Caki2 (cell line): Measurements from ENCODE around the gene LPCAT1. TPM values are rescaled to one million over a fixed set of nuclear protein-coding genes. Genes with fewer than 3 reads are reported as not detected.

Experiments used
- DNase-seq: peaks from one replicate; pipeline ENCODE4 v3.0.0-alpha.2; 2015; ENCODE audit warnings: low read depth
- in situ Hi-C: cut with HindIII; loops from 2 replicates; pipeline ENCODE4 v1.10.0; 2016; ENCODE audit warnings: low sequenced_read_pairs, low pct_unique_long_range_greater_than_20kb, mixed read lengths
- total RNA-seq: library from RNA; depleted of rRNA; stranded (reverse); fragments of >200 nt; shearing (Covaris generic); gene quantifications from 2 replicates; pipeline ENCODE4 v1.2.3, GENCODE V29; 2014; ENCODE audit warnings: low replicate concordance

The LPCAT1 gene
- total RNA-seq, 1 experiment from 2014 or later: 68.0 TPM

DNA sequence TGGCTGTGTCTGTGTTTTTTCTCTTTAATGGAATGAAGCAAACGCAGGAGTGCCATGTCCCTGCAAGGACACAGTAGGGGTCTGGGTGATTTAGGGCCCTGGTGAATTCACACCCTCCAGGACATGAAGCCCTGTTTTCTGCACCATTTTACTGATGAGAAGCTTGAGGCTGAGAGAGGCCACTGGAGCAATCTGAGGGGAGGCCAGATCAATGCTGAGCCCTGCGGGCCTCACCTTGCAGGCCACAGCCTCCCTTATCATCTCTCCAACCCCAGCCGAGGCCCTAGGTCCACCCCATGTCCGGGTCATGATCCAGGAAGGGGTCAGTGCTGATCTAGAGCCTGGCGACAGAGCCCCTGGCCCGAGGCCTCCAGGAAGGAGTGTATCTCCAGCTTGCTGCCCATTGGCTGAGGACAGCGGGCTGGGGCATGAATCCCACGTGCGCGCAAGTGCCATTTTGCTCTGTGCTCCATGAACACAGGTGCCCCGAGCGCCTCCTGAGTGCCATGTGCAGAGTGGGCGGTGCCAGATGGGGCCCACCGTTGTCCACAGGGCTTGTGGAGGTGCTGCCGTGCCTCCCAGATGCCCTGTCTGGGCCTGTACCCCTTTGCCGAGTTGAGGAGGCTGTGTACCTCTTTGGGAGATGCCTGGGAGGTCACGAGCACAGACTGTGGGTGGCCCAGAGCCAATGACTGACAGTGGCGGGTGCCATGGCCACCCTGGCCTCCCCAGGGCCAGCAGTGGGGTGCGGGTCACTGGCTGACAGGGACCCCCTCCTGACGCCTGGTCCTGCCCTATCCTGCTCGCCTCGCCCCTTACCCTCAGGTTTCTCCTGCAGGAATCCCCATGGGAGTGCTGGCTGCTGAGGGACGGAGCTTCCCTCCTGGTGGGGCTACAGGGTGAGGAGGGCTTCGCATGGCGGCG lies 32.3 kb upstream of the LPCAT1 start:
- in situ Hi-C loops: no loop called here

GRCh38 chr5:1555011-1555807 lies 31.4 kb upstream of the LPCAT1 start:
- in situ Hi-C loops: no loop called here
- DNase-seq: peak; percentile 91

More for the DNA sequence above, 32.3 kb upstream of the LPCAT1 start:
- DNase-seq: no peak

- no peak for DNase-seq
- in situ Hi-C loops: no loop called here
These were observed 30.7 kb upstream of the LPCAT1 start for GRCh38 chr5:1554410-1554967.

DNA sequence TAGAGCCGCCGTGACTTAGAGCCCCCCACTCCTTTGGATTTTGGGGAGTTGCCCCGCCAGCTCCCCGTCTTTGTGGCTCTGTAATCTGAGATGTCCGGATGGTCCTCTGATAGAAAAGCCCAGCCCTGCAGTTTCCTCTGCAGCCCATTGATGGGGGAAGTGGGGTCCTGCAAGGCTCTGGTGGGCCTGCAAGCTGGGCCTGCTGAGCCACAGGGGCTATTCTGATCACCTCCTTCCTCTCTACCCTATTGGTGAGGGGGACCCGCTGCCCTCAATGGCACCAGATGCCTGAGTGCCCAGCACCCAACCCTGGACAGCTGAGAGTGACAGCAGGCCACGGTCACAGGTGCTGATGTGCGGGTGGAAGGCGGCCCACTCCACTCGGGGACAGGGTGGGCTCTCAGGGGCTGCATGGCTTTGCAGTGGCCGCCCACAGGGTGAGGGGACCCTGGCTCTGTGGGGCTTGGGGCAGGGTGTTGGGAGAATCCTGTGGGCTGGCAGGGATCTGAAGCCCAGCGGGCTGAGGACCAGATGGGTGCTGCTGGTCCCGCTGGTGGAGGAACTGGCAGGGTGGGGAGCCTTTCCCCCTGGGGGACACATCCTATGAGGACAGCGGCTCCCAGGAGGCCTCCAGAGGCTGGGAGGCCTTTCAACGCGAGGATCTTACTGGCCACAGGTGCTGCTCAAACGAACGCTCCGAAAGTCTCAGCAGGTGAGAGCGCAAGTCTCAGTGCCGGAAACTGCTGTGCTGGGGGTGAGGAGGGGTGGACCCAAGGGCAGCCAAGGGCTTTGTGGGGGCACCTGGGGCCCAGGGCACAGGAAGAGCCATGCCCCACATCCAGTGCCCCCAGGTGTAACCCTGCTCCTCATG lies 30.0 kb upstream of the LPCAT1 start:
- in situ Hi-C loops: no loop called here
- no peak for DNase-seq

GRCh38 chr5:1552521-1553255 lies 28.9 kb upstream of the LPCAT1 start:
- in situ Hi-C loops: no loop called here
- DNase-seq: no peak

DNA sequence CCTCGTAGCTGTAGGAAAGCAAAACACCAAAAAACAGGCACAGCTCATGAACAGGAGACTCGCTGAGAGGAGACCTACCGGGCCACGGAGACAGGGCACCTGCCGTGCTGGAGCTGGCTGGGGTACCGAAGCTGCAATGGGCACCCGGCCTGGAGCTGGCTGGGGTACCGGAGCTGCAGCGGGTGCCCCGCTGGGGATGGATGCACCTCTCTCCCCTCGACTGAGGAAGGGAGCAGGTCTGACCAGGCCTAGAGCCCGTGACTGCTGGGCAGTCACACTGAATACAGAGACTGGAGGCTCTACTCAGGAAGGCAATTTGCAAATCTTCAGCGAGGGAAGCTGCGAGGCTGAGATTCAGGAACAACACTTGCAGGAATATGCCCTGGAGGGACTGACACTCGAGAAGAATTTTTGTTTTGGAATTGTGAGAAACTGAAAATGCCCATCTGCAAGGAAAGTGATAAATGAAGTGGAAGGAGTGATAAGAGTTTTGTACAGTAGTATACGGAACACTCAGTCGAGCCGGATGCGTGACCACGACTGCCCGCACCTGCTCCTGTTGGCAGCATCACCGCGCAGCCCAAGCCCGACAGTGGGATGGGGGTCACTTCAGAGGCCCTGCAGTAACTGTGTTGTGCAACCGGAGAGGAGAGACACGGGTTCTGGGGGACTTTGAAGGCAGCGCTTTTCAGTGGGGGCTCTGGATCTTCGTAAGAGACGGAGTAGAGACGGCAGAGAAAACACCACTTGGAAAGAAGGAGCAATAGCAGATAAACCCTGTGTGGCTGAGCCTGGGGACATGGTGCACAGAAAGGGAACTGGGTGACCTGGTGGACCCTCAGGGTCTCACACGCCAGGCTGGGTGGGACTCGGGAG lies 27.9 kb upstream of the LPCAT1 start:
- DNase-seq: no peak
- in situ Hi-C loops: no loop called here

GRCh38 chr5:1550287-1551076 lies 26.7 kb upstream of the LPCAT1 start:
- no peak for DNase-seq
- in situ Hi-C loops: no loop called here

- in situ Hi-C loops: no loop called here
These were observed 25.8 kb upstream of the LPCAT1 start for GRCh38 chr5:1549475-1550030.

DNA sequence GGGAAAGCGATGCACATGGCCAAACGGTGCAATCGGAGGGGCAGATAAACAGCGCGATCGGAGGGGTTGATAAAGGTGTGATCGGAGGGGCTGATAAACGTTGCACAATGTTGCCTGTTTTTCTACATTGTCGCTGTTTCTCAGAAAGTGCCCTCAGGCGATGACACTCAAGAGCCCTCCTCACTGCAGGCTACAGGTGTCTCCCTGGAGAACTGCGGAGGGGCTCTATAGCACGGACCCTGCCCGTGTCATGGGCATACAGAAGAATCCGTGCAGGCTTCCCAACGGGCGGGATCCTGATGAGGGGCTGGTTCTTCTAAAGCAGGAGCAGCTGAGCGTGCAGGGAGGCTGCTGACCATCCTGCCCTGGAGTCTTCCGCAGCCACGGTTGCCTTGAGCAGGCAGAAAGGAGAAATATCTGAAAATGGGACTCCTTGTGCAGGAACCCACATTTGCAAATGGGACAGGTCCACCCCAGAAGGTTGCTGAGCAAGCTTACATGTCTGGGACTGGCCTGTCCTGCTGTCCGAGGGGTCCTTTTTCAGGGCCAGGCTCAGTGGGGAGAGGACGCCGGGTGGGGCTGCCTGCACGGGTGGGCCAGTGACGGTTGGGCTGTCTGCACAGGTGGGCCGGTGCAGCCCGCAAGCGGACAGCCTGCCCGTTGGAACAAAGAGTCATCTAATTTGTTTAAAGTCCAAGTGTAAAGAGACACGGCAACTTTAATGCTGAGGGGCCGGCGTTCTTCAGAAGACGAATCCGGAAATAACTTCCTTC lies 25.1 kb upstream of the LPCAT1 start:
- no peak for DNase-seq
- in situ Hi-C loops: no loop called here

More at GRCh38 chr5:1549475-1550030, 25.8 kb upstream of the LPCAT1 start:
- DNase-seq: no peak

- DNase-seq: no peak
- in situ Hi-C loops: no loop called here
These were observed 23.9 kb upstream of the LPCAT1 start for GRCh38 chr5:1547655-1548054.

DNA sequence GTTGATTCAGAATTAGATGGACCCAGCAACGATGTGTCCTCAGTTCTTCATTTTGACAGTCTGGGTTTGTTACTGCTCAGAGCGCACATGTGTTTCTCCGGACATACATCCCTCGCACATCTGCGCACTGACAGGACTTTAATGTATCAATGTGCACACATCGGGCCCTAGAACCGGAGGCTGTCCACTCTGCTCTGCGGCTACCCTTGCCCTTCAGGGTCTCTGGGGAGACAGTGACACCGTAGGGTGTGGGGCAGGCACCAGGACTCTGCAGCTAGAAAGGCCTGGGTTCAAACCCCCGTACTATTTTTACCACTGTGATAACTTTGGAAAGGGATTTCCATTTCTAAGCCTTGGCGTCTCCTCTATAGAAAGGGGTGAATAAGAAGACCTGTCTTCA lies 23.5 kb upstream of the LPCAT1 start:
- no peak for DNase-seq
- in situ Hi-C loops: no loop called here

DNA sequence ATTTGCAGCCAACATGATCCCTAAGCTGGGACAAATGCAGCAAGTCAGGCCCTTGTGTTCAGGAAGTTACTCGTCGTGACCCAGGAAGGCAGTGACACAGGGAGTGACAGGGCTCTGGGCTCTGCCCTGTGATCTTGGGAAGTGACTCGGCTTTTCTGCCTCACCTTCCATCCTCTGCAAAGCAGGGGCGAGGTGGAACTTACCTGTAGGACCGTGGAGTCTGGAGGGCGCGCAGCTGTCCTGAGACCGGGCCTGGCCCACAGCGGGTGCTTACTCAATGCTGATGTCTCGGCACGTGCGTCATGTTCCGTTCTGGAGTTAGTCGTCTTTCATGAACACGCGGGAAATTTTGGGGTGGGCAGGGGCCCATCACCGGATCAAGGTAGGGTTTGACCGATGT lies 22.8 kb upstream of the LPCAT1 start:
- in situ Hi-C loops: no loop called here

GRCh38 chr5:1545805-1546355 lies 22.1 kb upstream of the LPCAT1 start:
- in situ Hi-C loops: no loop called here
- no peak for DNase-seq

More for the DNA sequence above, 22.8 kb upstream of the LPCAT1 start:
- DNase-seq: no peak

DNA sequence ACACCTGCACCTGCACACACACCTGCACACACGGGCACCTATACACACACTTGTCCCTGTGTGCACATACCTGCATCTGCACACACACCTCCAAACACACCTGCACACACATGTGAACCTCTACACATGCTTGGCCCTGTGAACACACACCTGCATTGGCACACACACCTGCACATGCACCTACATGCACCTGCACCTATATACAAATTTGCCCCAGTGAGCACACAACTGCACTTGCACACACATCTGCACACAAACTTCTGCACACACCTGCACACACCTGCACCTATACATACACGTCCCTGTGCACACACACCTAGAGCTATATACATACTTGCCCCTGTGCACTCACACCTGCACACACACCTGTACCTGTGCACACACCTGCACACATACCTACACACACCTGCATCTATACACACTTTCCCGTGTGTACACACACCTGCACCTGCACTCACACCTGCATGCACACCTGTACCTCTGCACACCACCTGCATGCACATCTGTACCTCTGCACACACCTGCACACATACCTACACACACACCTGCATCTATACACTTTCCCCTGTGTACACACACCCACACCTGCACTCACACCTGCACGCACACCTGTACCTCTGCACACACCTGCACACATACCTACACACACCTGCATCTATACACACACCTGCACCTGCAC lies 21.5 kb upstream of the LPCAT1 start:
- DNase-seq: no peak
- in situ Hi-C loops: no loop called here
